B cell (primary cell): Measurements from ENCODE around the gene HIF3A. TPM values are rescaled to one million over a fixed set of nuclear protein-coding genes. Genes with fewer than 3 reads are reported as not detected.
"Not testable (repeated sequence)": the region's sequence is repeated elsewhere in the genome, so short reads cannot be mapped to it uniquely, and the experiment has no call there.

Source experiments
- ATAC-seq: fragments of 200-7000 bp; cut with Tn5 transposase; one replicate; pipeline ENCODE4 v1.10.0; 2021; ENCODE audit warnings: low read depth, mild to moderate bottlenecking, moderate number of reproducible peaks, moderate library complexity
- CTCF ChIA-PET: fragments of 350-600 bp; sonication (Branson Sonifier 250); formaldehyde crosslinking; loops from one replicate; lab custom pipeline; 2021; ENCODE audit warnings: antibody characterized with exemption, inconsistent platforms; lab: Charles Lee
- POLR2A ChIA-PET: fragments of 350-600 bp; sonication (Branson Sonifier 250); formaldehyde crosslinking; loops from one replicate; lab custom pipeline; 2021; ENCODE audit warnings: antibody characterized with exemption; lab: Charles Lee
- DNase-seq: peaks from one replicate; pipeline ENCODE4 v3.0.0; 2013
- H2AFZ ChIP-seq: 2 replicates; pipeline ENCODE4 v1.6.1; 2012; ENCODE audit warnings: mild to moderate bottlenecking, low read depth, low read length; ENCODE audit not compliant: insufficient read depth, poor library complexity, severe bottlenecking
- H3K27ac ChIP-seq, 2 donors: 1 replicate in 1 of 2; 2 replicates in 1 of 2; pipeline ENCODE4 v1.5.1; 2012 to 2013; ENCODE audit warnings: low read length in 2 of 2, mild to moderate bottlenecking in 2 of 2, moderate library complexity in 1 of 2
- H3K27me3 ChIP-seq, 4 experiments: fragments of 200-600 bp in 1 of 4; sonication (generic) in 1 of 4; replicated peaks in 1 of 4; 1 replicate in 2 of 4; 2 replicates in 2 of 4; pipeline versions ENCODE4 v1.6.1 to v1.7.0; 2013 to 2016; ENCODE audit warnings: low read length in 3 of 4, mild to moderate bottlenecking in 2 of 4, mixed read lengths in 1 of 4, moderate library complexity in 1 of 4; ENCODE audit not compliant: insufficient read depth in 4 of 4, control insufficient read depth in 3 of 4; ENCODE audit errors: control extremely low read depth in 1 of 4
- H3K36me3 ChIP-seq, 2 experiments: replicated peaks in 1 of 2; 1 replicate in 1 of 2; 2 replicates in 1 of 2; pipeline versions ENCODE4 v1.6.1 to v1.7.1; 2013; ENCODE audit warnings: low read length in 1 of 2; ENCODE audit not compliant: insufficient read depth in 2 of 2, control insufficient read depth in 1 of 2; ENCODE audit errors: control extremely low read depth in 1 of 2, extremely low read depth in 1 of 2
- H3K4me1 ChIP-seq, 2 donors: fragments of 200-600 bp in 1 of 2; sonication (generic) in 1 of 2; 1 replicate in 1 of 2; 2 replicates in 1 of 2; pipeline versions ENCODE4 v1.5.1 to v1.6.1; 2013 to 2017; ENCODE audit warnings: low read length in 2 of 2; ENCODE audit not compliant: control insufficient read depth in 2 of 2, insufficient read depth in 2 of 2
- H3K4me2 ChIP-seq: replicated peaks from 2 replicates; pipeline ENCODE3; 2012; ENCODE audit warnings: mild to moderate bottlenecking, low read depth, low read length; ENCODE audit not compliant: poor library complexity, severe bottlenecking
- H3K4me3 ChIP-seq, 5 experiments: fragments of 200-600 bp in 1 of 5; sonication (generic) in 1 of 5; 1 replicate in 3 of 5; 2 replicates in 2 of 5; pipeline versions ENCODE4 v1.5.1 to v1.7.0; 2011 to 2016; ENCODE audit warnings: low read length in 4 of 5, mild to moderate bottlenecking in 4 of 5, low read depth in 2 of 5, control low read depth in 1 of 5, moderate library complexity in 1 of 5; ENCODE audit not compliant: insufficient read depth in 1 of 5; ENCODE audit errors: control extremely low read depth in 1 of 5, extremely low read depth in 1 of 5
- H3K79me2 ChIP-seq: fragments of 200-600 bp; sonication (generic); one replicate; pipeline ENCODE4 v1.6.0; 2016; ENCODE audit warnings: low read length; ENCODE audit not compliant: control insufficient read depth, insufficient read depth
- H3K9ac ChIP-seq: fragments of 200-600 bp; sonication (generic); 2 replicates; pipeline ENCODE4 v1.6.1; 2017; ENCODE audit warnings: mild to moderate bottlenecking, low read length, moderate library complexity
- H3K9me3 ChIP-seq, 3 donors: one replicate each; pipeline versions ENCODE4 v1.6.1 to v1.7.1; 2013; ENCODE audit warnings: low read length in 2 of 3; ENCODE audit not compliant: control insufficient read depth in 2 of 3, insufficient read depth in 1 of 3; ENCODE audit errors: control extremely low read depth in 1 of 3
- H4K20me1 ChIP-seq: 2 replicates; pipeline ENCODE4 v1.6.0; 2012; ENCODE audit warnings: mild to moderate bottlenecking, low read length; ENCODE audit not compliant: insufficient read depth, control insufficient read depth, poor library complexity, severe bottlenecking
- H3K27ac Mint-ChIP-seq: one replicate; pipeline ENCODE4 v1.8.0; 2021; ENCODE audit warnings: mixed read lengths
- H3K27me3 Mint-ChIP-seq: one replicate; pipeline ENCODE4 v1.8.0; 2021; ENCODE audit warnings: mixed read lengths
- H3K4me1 Mint-ChIP-seq: one replicate; pipeline ENCODE4 v1.8.0; 2021; ENCODE audit warnings: mixed read lengths
- H3K4me3 Mint-ChIP-seq: one replicate; pipeline ENCODE4 v1.8.0; 2021; ENCODE audit warnings: mixed read lengths
- H3K9me3 Mint-ChIP-seq: one replicate; pipeline ENCODE4 v1.8.0; 2022; ENCODE audit warnings: mixed read lengths; ENCODE audit not compliant: insufficient read depth
- EZH2 ChIP-seq: IDR thresholded peaks from 2 replicates; pipeline ENCODE4 v1.6.1; 2012; ENCODE audit warnings: borderline replicate concordance, low read depth, mild to moderate bottlenecking, moderate library complexity, low read length; ENCODE audit not compliant: insufficient read depth, poor library complexity, severe bottlenecking
- WGBS: methylation state at CpG from one replicate; pipeline ENCODE4 v1.1.5; 2013; ENCODE audit warnings: missing lambda C conversion rate; ENCODE audit not compliant: insufficient coverage; 5-methylcytosine and 5-hydroxymethylcytosine counted together
- intact Hi-C: fragments of 100-400 bp; cut with micrococcal nuclease; formaldehyde crosslinking; loops from one replicate; pipeline ENCODE4 v1.10.0; 2022
- polyA plus RNA-seq: library from polyadenylated mRNA; depleted of rRNA; stranded (reverse); fragments of >200 nt; gene quantifications from 2 replicates; pipeline ENCODE4 v1.2.3, GENCODE V29; 2012
- total RNA-seq, 2 donors: library from RNA; stranded (reverse); fragments of 120-200 nt in 1 of 2; gene quantifications; 1 replicate in 1 of 2; 2 replicates in 1 of 2; pipeline versions ENCODE4 v1.2.3 to v1.2.4, GENCODE V29; 2013 to 2022
- TF ChIP-seq, protein P1 (sequence below): fragments of 200-600 bp; IDR thresholded peaks from one replicate; pipeline ENCODE4 v1.8.0; 2022; ENCODE audit warnings: antibody characterized with exemption, mild to moderate bottlenecking

HIF3A gene
- total and polyA plus RNA-seq, 2 donors (not counting 1 experiment from before 2014, with no cell fraction given) = not detected

DNA sequence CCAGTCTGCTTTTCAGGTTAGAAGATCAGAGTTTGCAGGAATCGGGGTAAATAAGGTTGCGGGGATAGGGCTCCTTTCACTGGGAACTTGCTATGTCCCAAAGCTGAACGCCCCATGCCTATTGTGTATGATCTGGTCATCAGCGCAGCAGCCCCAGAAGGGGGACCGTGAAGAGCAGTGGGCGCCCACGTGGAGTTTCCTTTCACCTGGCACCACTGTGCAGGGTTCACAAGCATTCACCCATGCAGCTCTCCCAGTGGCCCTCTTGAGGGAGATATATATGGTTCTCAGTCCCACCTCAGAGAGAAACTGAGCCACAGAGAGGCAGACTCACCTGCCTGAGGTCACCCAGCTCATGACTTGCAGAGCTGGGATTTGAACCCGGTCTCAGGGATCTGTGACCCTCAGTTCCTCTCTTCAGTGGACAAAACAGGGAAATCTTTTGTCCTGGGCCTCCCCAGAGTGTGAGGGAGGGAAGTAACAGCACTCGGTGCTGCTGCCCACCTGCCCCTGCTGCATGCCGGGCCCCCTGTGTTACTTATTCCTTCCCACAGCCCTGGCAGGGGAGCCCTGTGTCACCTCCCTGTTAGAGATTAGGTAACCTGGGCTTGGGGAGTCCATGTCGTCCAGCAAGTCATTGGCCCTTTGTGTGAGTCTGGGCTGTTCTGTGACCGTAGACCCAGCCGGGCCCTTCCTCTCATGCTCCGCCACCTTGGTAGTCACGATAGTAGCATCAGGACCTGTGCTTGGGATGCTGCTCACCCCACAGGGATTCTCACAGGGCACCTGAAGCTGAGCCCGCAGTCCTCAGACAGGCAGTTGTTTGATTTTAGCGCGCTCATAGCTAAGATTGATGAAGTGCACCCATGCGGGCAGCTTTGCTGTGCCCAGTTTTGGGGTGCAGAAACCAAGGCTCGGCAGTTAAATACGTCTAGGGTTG, 78.0 kb downstream of the HIF3A start:
- DNase-seq (no peak), ATAC-seq (no peak)
- Mint-ChIP-seq H3K27me3 (no peaks in the 10 kb centered on the region), H3K9me3 (no peaks in the 10 kb centered on the region), H3K27ac (no peak overlapping the region), H3K4me3 (no peak overlapping the region), H3K4me1 (peaks cover 3% of the 10 kb centered on the region)
- H3K27ac ChIP-seq = no peak overlapping the region
- intact Hi-C loops = no loop called here
- no peak overlapping the region for H2AFZ ChIP-seq
- WGBS = 94% methylated on average over 16 of the region's 21 CpGs
- H3K4me3 ChIP-seq = no peak overlapping the region
- no peaks in the 10 kb centered on the region for H3K9me3 ChIP-seq
- H3K4me1 ChIP-seq = no peaks in the 10 kb centered on the region
- H3K79me2 ChIP-seq = peaks cover 43% of the 10 kb centered on the region
- peaks cover 0 to 45% of the 10 kb centered on the region in 2 experiments for H3K36me3 ChIP-seq
- peaks cover 42% of the 10 kb centered on the region for H4K20me1 ChIP-seq
- H3K9ac ChIP-seq = no peak overlapping the region
- no peak for TF ChIP-seq EZH2
- TF ChIP-seq, protein P1, sequence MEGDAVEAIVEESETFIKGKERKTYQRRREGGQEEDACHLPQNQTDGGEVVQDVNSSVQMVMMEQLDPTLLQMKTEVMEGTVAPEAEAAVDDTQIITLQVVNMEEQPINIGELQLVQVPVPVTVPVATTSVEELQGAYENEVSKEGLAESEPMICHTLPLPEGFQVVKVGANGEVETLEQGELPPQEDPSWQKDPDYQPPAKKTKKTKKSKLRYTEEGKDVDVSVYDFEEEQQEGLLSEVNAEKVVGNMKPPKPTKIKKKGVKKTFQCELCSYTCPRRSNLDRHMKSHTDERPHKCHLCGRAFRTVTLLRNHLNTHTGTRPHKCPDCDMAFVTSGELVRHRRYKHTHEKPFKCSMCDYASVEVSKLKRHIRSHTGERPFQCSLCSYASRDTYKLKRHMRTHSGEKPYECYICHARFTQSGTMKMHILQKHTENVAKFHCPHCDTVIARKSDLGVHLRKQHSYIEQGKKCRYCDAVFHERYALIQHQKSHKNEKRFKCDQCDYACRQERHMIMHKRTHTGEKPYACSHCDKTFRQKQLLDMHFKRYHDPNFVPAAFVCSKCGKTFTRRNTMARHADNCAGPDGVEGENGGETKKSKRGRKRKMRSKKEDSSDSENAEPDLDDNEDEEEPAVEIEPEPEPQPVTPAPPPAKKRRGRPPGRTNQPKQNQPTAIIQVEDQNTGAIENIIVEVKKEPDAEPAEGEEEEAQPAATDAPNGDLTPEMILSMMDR = no peak
- H3K4me2 ChIP-seq = no peak overlapping the region
- ChIA-PET POLR2A (no interaction called here), CTCF (no interaction called here)
- no peaks in the 10 kb centered on the region for H3K27me3 ChIP-seq

DNA sequence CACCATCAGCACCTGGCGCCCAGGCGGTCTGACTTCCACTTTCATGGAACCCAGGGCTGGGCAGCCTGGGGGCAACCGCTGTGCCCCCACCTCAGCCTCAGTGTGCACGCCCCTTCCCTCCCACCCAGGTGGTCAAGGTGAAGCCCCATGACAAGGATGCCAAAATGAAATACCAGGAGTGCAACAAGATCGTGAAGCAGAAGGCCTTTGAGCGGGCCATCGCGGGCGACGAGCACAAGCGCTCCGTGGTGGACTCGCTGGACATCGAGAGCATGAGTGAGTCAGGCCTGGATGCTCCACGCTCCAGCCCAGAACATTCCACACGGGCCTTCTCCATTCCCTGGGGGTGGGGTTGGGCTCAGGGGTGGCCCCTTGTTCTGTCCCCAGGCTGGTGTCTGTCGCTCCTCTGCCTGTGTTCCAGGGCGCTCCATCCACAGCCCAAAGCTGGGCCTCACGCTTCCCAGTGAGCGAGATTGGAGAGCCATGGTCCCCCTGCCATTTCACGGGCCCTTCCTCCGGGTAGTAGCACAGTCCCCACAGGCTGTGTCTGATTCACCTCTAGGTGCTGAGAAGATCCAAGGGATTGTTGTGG, 78.7 kb downstream of the HIF3A start:
- Histone ChIP-seq H3K79me2 (peaks cover 41% of the 10 kb centered on the region), H4K20me1 (peaks cover 39% of the 10 kb centered on the region), H3K36me3 (peaks cover 0 to 43% of the 10 kb centered on the region in 2 experiments)
- H3K27ac ChIP-seq, H3K4me1 ChIP-seq, H3K4me3 ChIP-seq, H3K9me3 ChIP-seq, POLR2A ChIA-PET, H3K9me3 Mint-ChIP-seq, H3K27me3 ChIP-seq, H3K27ac Mint-ChIP-seq, ATAC-seq, H3K27me3 Mint-ChIP-seq, H3K4me2 ChIP-seq, H2AFZ ChIP-seq, H3K4me3 Mint-ChIP-seq, DNase-seq, H3K9ac ChIP-seq, H3K4me1 Mint-ChIP-seq, intact Hi-C loops: not testable (repeated sequence)
- 99% methylated on average over 18 of the region's 22 CpGs for WGBS
- CTCF ChIA-PET = interaction anchor here (0.6 kb wide), 1 partner anchor 20 kb away, joined by 3 read pairs; no protein-coding TSS in a partner anchor
